HCT116 (cell line): ENCODE results near the gene IGFBP7. TPM values are rescaled to one million over a fixed set of nuclear protein-coding genes. Genes with fewer than 3 reads are reported as not detected.

Source experiments
- ATAC-seq: fragments of 200-7000 bp; cut with Tn5 transposase; 2 replicates; pipeline ENCODE4 v1.9.1; 2020; ENCODE audit warnings: mild to moderate bottlenecking, moderate library complexity
- BruUV-seq: library from RNA; stranded (reverse); fragments of 400-500 nt; replicated peaks from 2 replicates; lab custom pipeline; 2021; lab: Mats Ljungman, UMichigan
- CTCF ChIA-PET: fragments of 300-600 bp; sonication (Branson Sonifier 250); formaldehyde crosslinking; loops from one replicate; lab custom pipeline; 2021; ENCODE audit warnings: antibody characterized with exemption; lab: Charles Lee
- POLR2A ChIA-PET: fragments of 300-600, 350-600 bp; sonication (Branson Sonifier 250); formaldehyde crosslinking; loops from one replicate; lab custom pipeline; 2021; ENCODE audit warnings: antibody characterized with exemption; lab: Charles Lee
- RAD21 ChIA-PET, 2 experiments: fragments of 300-600 bp; sonication (Branson Sonifier 250); formaldehyde crosslinking; loops; one replicate each; lab custom pipeline; 2023; ENCODE audit warnings: low total read pairs in 2 of 2; ENCODE audit not compliant: uncharacterized antibody in 2 of 2, unreplicated experiment in 2 of 2, low non-redundant PET in 1 of 2; lab: Charles Lee
- DNase-seq: peaks from one replicate; pipeline ENCODE4 v3.0.0-alpha.2; 2010; ENCODE audit warnings: low read depth, low spot score
- H2AFZ ChIP-seq: fragments of 200-600 bp; shearing (Covaris generic), sonication (generic); 2 replicates; pipeline ENCODE4 v1.6.1; 2017; ENCODE audit warnings: low read depth, mixed run types, mixed read lengths, antibody characterized with exemption, low read length; ENCODE audit not compliant: poor library complexity, severe bottlenecking
- H3K27ac ChIP-seq: 2 replicates; pipeline ENCODE4 v1.5.1; 2012; ENCODE audit warnings: low read depth, low read length
- H3K27me3 ChIP-seq: fragments of 200-600 bp; sonication (generic); 2 replicates; pipeline ENCODE4 v1.6.1; 2016; ENCODE audit warnings: mixed run types, low read length, mixed read lengths; ENCODE audit not compliant: insufficient read depth
- H3K36me3 ChIP-seq, 2 experiments: fragments of 200-500 bp in 1 of 2; fragments of 200-600 bp in 1 of 2; sonication (Bioruptor generic) in 1 of 2; sonication (generic) in 1 of 2; 2 replicates each; pipeline versions ENCODE4 v1.5.1 to v1.6.1; 2014 to 2016; ENCODE audit warnings: low read length in 2 of 2, inconsistent platforms in 1 of 2, mixed read lengths in 1 of 2, mixed run types in 1 of 2; ENCODE audit not compliant: insufficient read depth in 2 of 2, control insufficient read depth in 1 of 2
- H3K4me1 ChIP-seq, 2 experiments: fragments of 200-600 bp in 1 of 2; sonication (generic) in 1 of 2; 2 replicates each; pipeline versions ENCODE4 v1.5.1 to v1.6.1; 2012 to 2017; ENCODE audit warnings: low read length in 2 of 2, inconsistent platforms in 1 of 2, mild to moderate bottlenecking in 1 of 2, mixed read lengths in 1 of 2, mixed run types in 1 of 2, moderate library complexity in 1 of 2; ENCODE audit not compliant: insufficient read depth in 2 of 2, control insufficient read depth in 1 of 2
- H3K4me2 ChIP-seq: fragments of 200-600 bp; sonication (generic); 2 replicates; pipeline ENCODE4 v1.6.1; 2017; ENCODE audit warnings: mixed run types, low read length, mixed read lengths
- H3K4me3 ChIP-seq, 2 experiments: fragments of 200-600 bp in 1 of 2; sonication (generic) in 1 of 2; replicated peaks in 1 of 2; 2 replicates each; pipeline ENCODE4 v1.5.1; 2011 to 2016; ENCODE audit warnings: low read length in 2 of 2, control low read depth in 1 of 2, low read depth in 1 of 2, mild to moderate bottlenecking in 1 of 2, mixed read lengths in 1 of 2, mixed run types in 1 of 2
- H3K79me2 ChIP-seq: fragments of 200-600 bp; sonication (generic); 2 replicates; pipeline ENCODE4 v1.6.1; 2017; ENCODE audit warnings: mild to moderate bottlenecking, mixed run types, low read length, moderate library complexity, mixed read lengths; ENCODE audit not compliant: insufficient read depth
- H3K9ac ChIP-seq: fragments of 200-600 bp; sonication (generic); 2 replicates; pipeline ENCODE4 v1.6.1; 2016; ENCODE audit warnings: low read length, mixed read lengths
- H3K9me2 ChIP-seq: fragments of 200-600 bp; sonication (generic), shearing (Covaris generic); 2 replicates; pipeline ENCODE4 v1.6.1; 2017; ENCODE audit warnings: mixed run types, mild to moderate bottlenecking, moderate library complexity; ENCODE audit not compliant: insufficient read depth
- H3K9me3 ChIP-seq, 2 experiments: fragments of 200-500 bp in 1 of 2; fragments of 200-600 bp in 1 of 2; sonication (Bioruptor generic) in 1 of 2; sonication (generic) in 1 of 2; 2 replicates each; pipeline ENCODE4 v1.6.1; 2014 to 2017; ENCODE audit warnings: low read length in 2 of 2, mixed read lengths in 2 of 2, inconsistent platforms in 1 of 2, low read depth in 1 of 2, mild to moderate bottlenecking in 1 of 2, mixed run types in 1 of 2, moderate library complexity in 1 of 2; ENCODE audit not compliant: control insufficient read depth in 1 of 2, insufficient read depth in 1 of 2
- H4K20me1 ChIP-seq: fragments of 200-600 bp; sonication (generic), shearing (Covaris generic); 2 replicates; pipeline ENCODE4 v1.6.1; 2017; ENCODE audit warnings: mixed run types, mild to moderate bottlenecking, moderate library complexity; ENCODE audit not compliant: insufficient read depth
- ATF3 ChIP-seq: IDR thresholded peaks from 2 replicates; pipeline ENCODE4 v1.6.1; 2012
- CBX3 ChIP-seq: IDR thresholded peaks from 2 replicates; pipeline ENCODE4 v1.6.1; 2012; ENCODE audit warnings: low read depth
- EZH2 ChIP-seq: fragments of 200-600 bp; sonication (generic); IDR thresholded peaks from 2 replicates; pipeline ENCODE4 v1.6.1; 2017; ENCODE audit warnings: antibody characterized with exemption, mixed run types
- EZH2phosphoT487 ChIP-seq: fragments of 200-600 bp; IDR thresholded peaks from 2 replicates; pipeline ENCODE4 v1.6.1; 2018; ENCODE audit warnings: antibody characterized with exemption, borderline replicate concordance
- JUND ChIP-seq: IDR thresholded peaks from 2 replicates; pipeline ENCODE4 v1.6.1; 2012
- POLR2A ChIP-seq: IDR thresholded peaks from 2 replicates; pipeline ENCODE4 v1.7.0; 2011; ENCODE audit warnings: borderline replicate concordance; ENCODE audit not compliant: insufficient read depth, insufficient read length; ENCODE audit errors: extremely low read depth
- POLR2AphosphoS5 ChIP-seq: IDR thresholded peaks from 2 replicates; pipeline ENCODE4 v1.6.1; 2011; ENCODE audit warnings: mild to moderate bottlenecking, low read depth, low read length, moderate library complexity
- RAD21 ChIP-seq: IDR thresholded peaks from 2 replicates; pipeline ENCODE4 v1.6.1; 2012; ENCODE audit warnings: low read depth, mild to moderate bottlenecking
- REST ChIP-seq: IDR thresholded peaks from 2 replicates; pipeline ENCODE4 v1.6.1; 2012; ENCODE audit warnings: low read depth
- SP1 ChIP-seq: IDR thresholded peaks from 2 replicates; pipeline ENCODE4 v1.6.1; 2012; ENCODE audit warnings: low read depth
- SRF ChIP-seq: IDR thresholded peaks from 2 replicates; pipeline ENCODE4 v1.6.1; 2012; ENCODE audit warnings: low read depth
- TCF7L2 ChIP-seq: IDR thresholded peaks from 2 replicates; pipeline ENCODE4 v1.7.0; 2011; ENCODE audit warnings: borderline replicate concordance, inconsistent platforms; ENCODE audit not compliant: insufficient read depth, insufficient read length; ENCODE audit errors: extremely low read depth
- intact Hi-C: fragments of 100-400 bp; cut with micrococcal nuclease; formaldehyde crosslinking; loops from 2 replicates; pipeline ENCODE4 v1.10.0; 2022
- total RNA-seq: library from RNA; stranded (reverse); gene quantifications from one replicate; pipeline ENCODE4 v1.2.1, GENCODE V29; 2021; ENCODE audit not compliant: unreplicated experiment
- TF ChIP-seq, protein P1 (sequence below): IDR thresholded peaks from 2 replicates; pipeline ENCODE4 v1.6.1; 2011; ENCODE audit warnings: mild to moderate bottlenecking, low read length, moderate library complexity; ENCODE audit not compliant: insufficient replicate concordance; ENCODE audit errors: extremely low read depth

Gene IGFBP7
- total RNA-seq, 1 experiment from 2014 or later = 0.91 TPM

- Histone ChIP-seq H3K36me3 (peaks cover 8 to 36% of the 10 kb centered on the region in 2 experiments; a peak in 3 of 4 replicates), H3K27ac (no peak overlapping the region), H3K79me2 (peaks cover 100% of the 10 kb centered on the region), H3K4me3 (no peak overlapping the region), H3K9me2 (no peaks in the 10 kb centered on the region), H3K9me3 (no peaks in the 10 kb centered on the region), H4K20me1 (no peaks in the 10 kb centered on the region), H3K4me1 (no peaks in the 10 kb centered on the region), H3K9ac (no peak overlapping the region), H3K4me2 (no peak overlapping the region), H3K27me3 (no peaks in the 10 kb centered on the region), H2AFZ (no peak overlapping the region)
- DNase-seq (no peak), ATAC-seq (no peak)
- intact Hi-C loops = no loop called here
- CTCF ChIA-PET = no interaction called here
- POLR2A ChIA-PET = no interaction called here
- RAD21 ChIA-PET = no interaction called here
- TF ChIP-seq SRF (no peak), EZH2phosphoT487 (no peak), CBX3 (no peak), EZH2 (no peak), JUND (no peak), TCF7L2 (no peak), SP1 (no peak), ATF3 (no peak), POLR2AphosphoS5 (no peak), RAD21 (no peak), POLR2A (no peak), REST (no peak)
- TF ChIP-seq, protein P1, sequence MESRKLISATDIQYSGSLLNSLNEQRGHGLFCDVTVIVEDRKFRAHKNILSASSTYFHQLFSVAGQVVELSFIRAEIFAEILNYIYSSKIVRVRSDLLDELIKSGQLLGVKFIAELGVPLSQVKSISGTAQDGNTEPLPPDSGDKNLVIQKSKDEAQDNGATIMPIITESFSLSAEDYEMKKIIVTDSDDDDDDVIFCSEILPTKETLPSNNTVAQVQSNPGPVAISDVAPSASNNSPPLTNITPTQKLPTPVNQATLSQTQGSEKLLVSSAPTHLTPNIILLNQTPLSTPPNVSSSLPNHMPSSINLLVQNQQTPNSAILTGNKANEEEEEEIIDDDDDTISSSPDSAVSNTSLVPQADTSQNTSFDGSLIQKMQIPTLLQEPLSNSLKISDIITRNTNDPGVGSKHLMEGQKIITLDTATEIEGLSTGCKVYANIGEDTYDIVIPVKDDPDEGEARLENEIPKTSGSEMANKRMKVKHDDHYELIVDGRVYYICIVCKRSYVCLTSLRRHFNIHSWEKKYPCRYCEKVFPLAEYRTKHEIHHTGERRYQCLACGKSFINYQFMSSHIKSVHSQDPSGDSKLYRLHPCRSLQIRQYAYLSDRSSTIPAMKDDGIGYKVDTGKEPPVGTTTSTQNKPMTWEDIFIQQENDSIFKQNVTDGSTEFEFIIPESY = no peak
- no TSS peak for BruUV-seq
Observed at GRCh38 chr4:56986952-56987351, 123.2 kb downstream of the IGFBP7 start.
